GM12878 (cell line): ENCODE measurements around the gene AGBL4. TPM values are rescaled to one million over a fixed set of nuclear protein-coding genes. Genes with fewer than 3 reads are reported as not detected.

ENCODE experiments used
- ATAC-seq: fragments of 200-7000 bp; cut with Tn5 transposase; 3 replicates; pipeline ENCODE4 v1.9.1; 2020; ENCODE audit warnings: mild to moderate bottlenecking, moderate library complexity
- BruUV-seq: library from RNA; stranded (reverse); fragments of 400-500 nt; replicated peaks from 2 replicates; lab custom pipeline; 2021; lab: Mats Ljungman, UMichigan
- CTCF ChIA-PET: fragments of 300-600 bp; sonication (Branson Sonifier 250); formaldehyde crosslinking; extraction: SDS; loops from one replicate; lab custom pipeline; 2021; ENCODE audit warnings: inconsistent platforms; lab: Yijun Ruan, JAX
- POLR2A ChIA-PET: fragments of 350-600 bp; formaldehyde crosslinking; extraction: SDS; loops from one replicate; lab custom pipeline; 2021; ENCODE audit warnings: inconsistent platforms; lab: Charles Lee
- RAD21 ChIA-PET: fragments of 300-600 bp; sonication (Branson Sonifier 250); formaldehyde crosslinking; loops from one replicate; lab custom pipeline; 2023; ENCODE audit warnings: antibody characterized with exemption; ENCODE audit not compliant: unreplicated experiment; lab: Charles Lee
- SMC1A ChIA-PET: fragments of 300-600 bp; sonication (Branson Sonifier 250); formaldehyde crosslinking; loops from one replicate; lab custom pipeline; 2023; ENCODE audit not compliant: unreplicated experiment, uncharacterized antibody; lab: Charles Lee
- DNase-seq: peaks from one replicate; pipeline ENCODE4 v3.0.0-alpha.2; 2011; ENCODE audit warnings: low read depth, low spot score
- FAIRE-seq: peaks from 3 replicates; lab custom pipeline; 2011; peaks lifted over from hg19 to GRCh38; lab: Jason Lieb, UNC
- H2AFZ ChIP-seq: 2 replicates; pipeline ENCODE4 v1.6.0; 2011; ENCODE audit warnings: low read depth, low read length, control low read depth; ENCODE audit not compliant: control insufficient read depth
- H3K27ac ChIP-seq: 2 replicates; pipeline ENCODE4 v1.5.1; 2011; ENCODE audit warnings: control low read depth; ENCODE audit not compliant: control insufficient read depth, insufficient read depth
- H3K27me3 ChIP-seq, 2 experiments: replicated peaks in 1 of 2; 2 replicates each; pipeline versions ENCODE4 v1.6.0 to v1.6.1; 2011; ENCODE audit warnings: low read length in 1 of 2; ENCODE audit not compliant: control insufficient read depth in 2 of 2, insufficient read depth in 2 of 2
- H3K36me3 ChIP-seq, 2 experiments: 2 replicates each; pipeline ENCODE4 v1.5.1; 2011; ENCODE audit warnings: low read length in 1 of 2; ENCODE audit not compliant: control insufficient read depth in 2 of 2, insufficient read depth in 2 of 2
- H3K4me1 ChIP-seq: 2 replicates; pipeline ENCODE4 v1.6.1; 2011; ENCODE audit warnings: mild to moderate bottlenecking, low read length, moderate library complexity, mixed read lengths; ENCODE audit not compliant: control insufficient read depth, insufficient read depth
- H3K4me2 ChIP-seq: 2 replicates; pipeline ENCODE4 v1.6.0; 2011; ENCODE audit warnings: control low read depth; ENCODE audit not compliant: control insufficient read depth, insufficient read depth
- H3K4me3 ChIP-seq: fragments of 200-600 bp; sonication (generic); 2 replicates; pipeline ENCODE4 v1.5.1; 2016
- H3K79me2 ChIP-seq: 2 replicates; pipeline ENCODE4 v1.6.0; 2011; ENCODE audit warnings: low read length; ENCODE audit not compliant: control insufficient read depth, insufficient read depth
- H3K9ac ChIP-seq: 2 replicates; pipeline ENCODE4 v1.8.0; 2011; ENCODE audit warnings: low read length, control low read depth, mixed read lengths; ENCODE audit not compliant: control insufficient read depth, insufficient read depth
- H3K9me3 ChIP-seq: replicated peaks from 3 replicates; pipeline ENCODE4 v1.5.1; 2011; ENCODE audit warnings: mild to moderate bottlenecking, low read length; ENCODE audit not compliant: control insufficient read depth, insufficient read depth
- H4K20me1 ChIP-seq: 2 replicates; pipeline ENCODE4 v1.6.0; 2011; ENCODE audit not compliant: control insufficient read depth, insufficient read depth
- BRCA1 ChIP-seq: IDR thresholded peaks from 2 replicates; pipeline ENCODE4 v1.6.1; 2011; ENCODE audit warnings: low read depth, low read length, improper control_type of control experiment
- CREB1 ChIP-seq: IDR thresholded peaks from 2 replicates; pipeline ENCODE4 v1.6.1; 2012; ENCODE audit warnings: low read depth, mild to moderate bottlenecking, inconsistent platforms
- MTA3 ChIP-seq: IDR thresholded peaks from 2 replicates; pipeline ENCODE4 v1.6.1; 2012; ENCODE audit warnings: low read length, inconsistent platforms, borderline replicate concordance
- MXI1 ChIP-seq: fragments of 150-350 bp; IDR thresholded peaks from 2 replicates; pipeline ENCODE4 v1.6.1; 2011; ENCODE audit warnings: low read depth, mild to moderate bottlenecking, inconsistent platforms, low read length, improper control_type of control experiment
- PAX8 ChIP-seq: fragments of 450-650 bp; IDR thresholded peaks from 2 replicates; pipeline ENCODE4 v1.6.1; 2017; ENCODE audit warnings: mild to moderate bottlenecking, moderate library complexity
- SMAD1 ChIP-seq: fragments of 450-650 bp; IDR thresholded peaks from 2 replicates; pipeline ENCODE4 v1.6.1; 2018; ENCODE audit warnings: mild to moderate bottlenecking, low read depth; ENCODE audit not compliant: partially characterized antibody
- SMARCA5 ChIP-seq: fragments of 450-650 bp; IDR thresholded peaks from 2 replicates; pipeline ENCODE4 v1.6.1; 2017; ENCODE audit warnings: mild to moderate bottlenecking
- TARDBP ChIP-seq: IDR thresholded peaks from 2 replicates; pipeline ENCODE4 v1.6.1; 2016; ENCODE audit warnings: borderline replicate concordance
- WGBS: methylation state at CpG from one replicate; pipeline ENCODE4 v1.1.6; 2016; ENCODE audit warnings: low lambda C conversion rate; ENCODE audit not compliant: insufficient replicate concordance, insufficient coverage; ENCODE audit errors: missing lambda C conversion rate; 5-methylcytosine and 5-hydroxymethylcytosine counted together
- in situ Hi-C: fragments of 300-500 bp; cut with MboI; formaldehyde crosslinking; loops from 9 replicates; pipeline ENCODE4 v1.14.3; 2018; ENCODE audit warnings: mixed read lengths
- intact Hi-C: fragments of 100-400 bp; cut with micrococcal nuclease; formaldehyde crosslinking; loops from one replicate; pipeline ENCODE4 v1.14.2; 2022; ENCODE audit not compliant: unreplicated experiment
- polyA plus RNA-seq, 11 experiments: library from polyadenylated mRNA; depleted of rRNA in 4 of 11; unstranded in 6 of 11; stranded (reverse) in 5 of 11; fragments of >200 nt; fragmentation: Nextera tagmentation in 4 of 11; fragmentation: Illumina TruSeq in 1 of 11; extraction: Ambion mirVana in 4 of 11; extraction: Trizol in 1 of 11; gene quantifications; 1 replicate in 1 of 11; 2 replicates in 10 of 11; pipeline versions ENCODE4 v1.2.1 to v1.2.3, GENCODE V29; 2011 to 2016; ENCODE audit warnings: inconsistent platforms in 2 of 11, missing spikeins in 2 of 11, low read depth in 1 of 11
- total RNA-seq, 4 experiments: library from RNA; depleted of rRNA in 3 of 4; stranded (reverse); fragments of >200 nt in 3 of 4; fragmentation: Illumina TruSeq in 1 of 4; extraction: Trizol in 1 of 4; gene quantifications; 2 replicates each; pipeline versions ENCODE4 v1.2.1 to v1.2.3, GENCODE V29; 2013 to 2021
- TF ChIP-seq, protein P1 (sequence below): fragments of 450-650 bp; IDR thresholded peaks from 2 replicates; pipeline ENCODE4 v1.6.1; 2016; ENCODE audit warnings: mild to moderate bottlenecking
- TF ChIP-seq, protein P2 (sequence below): IDR thresholded peaks from 2 replicates; pipeline ENCODE4 v1.6.1; 2012; ENCODE audit warnings: low read depth, low read length, improper control_type of control experiment

The AGBL4 gene
- total and polyA plus RNA-seq, 10 of the 15 experiments (the other 5 are each of a cell fraction or from before 2014, with no cell fraction given): 0.31 TPM; not detected in 9

DNA sequence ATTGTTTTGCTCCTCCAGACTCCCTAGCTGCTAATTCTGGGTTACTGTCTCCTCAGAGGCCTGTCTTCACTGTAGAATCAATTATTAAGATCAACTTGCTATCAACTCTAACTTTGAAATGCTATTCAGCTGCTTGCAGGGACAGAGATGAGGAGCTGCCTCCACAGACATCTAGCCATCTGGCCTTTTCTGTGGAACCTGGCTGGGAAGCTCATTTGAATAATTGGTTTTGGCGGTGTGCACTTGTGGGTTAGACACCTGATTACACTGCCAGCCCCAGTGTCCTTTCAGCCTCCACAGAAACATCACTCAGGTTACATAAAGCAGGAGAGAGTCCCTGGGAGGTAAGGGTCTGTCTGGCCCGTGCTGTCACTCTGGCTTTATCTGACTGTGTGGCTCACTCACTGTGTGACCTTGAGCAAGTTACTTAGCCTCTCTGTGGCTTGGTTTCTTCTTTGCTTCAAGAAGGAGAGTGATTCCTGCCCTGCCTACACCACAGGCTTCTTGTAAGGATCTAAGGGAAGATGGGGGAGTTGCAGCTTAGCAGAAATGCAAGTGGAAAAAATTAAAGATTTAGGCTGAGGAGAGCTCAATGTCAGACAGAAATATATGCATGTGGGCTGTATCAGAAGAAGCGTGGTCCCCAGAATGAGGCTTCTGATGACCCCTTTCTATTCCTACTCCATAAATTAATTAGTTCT is 1378.7 kb downstream of the AGBL4 start:
- no peaks in the 10 kb centered on the region for H3K9me3 ChIP-seq
- H3K27me3 ChIP-seq: no peaks in the 10 kb centered on the region; a peak in 1 of 4 replicates
- no peaks in the 10 kb centered on the region for H4K20me1 ChIP-seq
- 20% methylated on average over 3 of the region's 3 CpGs for WGBS
- DNase-seq (no peak), FAIRE-seq (no peak), ATAC-seq (no peak)
- no peak for TF ChIP-seq BRCA1
- TF ChIP-seq PAX8: no peak
- no peak for TF ChIP-seq SMAD1
- no peak for TF ChIP-seq MTA3
- TF ChIP-seq, protein P1, sequence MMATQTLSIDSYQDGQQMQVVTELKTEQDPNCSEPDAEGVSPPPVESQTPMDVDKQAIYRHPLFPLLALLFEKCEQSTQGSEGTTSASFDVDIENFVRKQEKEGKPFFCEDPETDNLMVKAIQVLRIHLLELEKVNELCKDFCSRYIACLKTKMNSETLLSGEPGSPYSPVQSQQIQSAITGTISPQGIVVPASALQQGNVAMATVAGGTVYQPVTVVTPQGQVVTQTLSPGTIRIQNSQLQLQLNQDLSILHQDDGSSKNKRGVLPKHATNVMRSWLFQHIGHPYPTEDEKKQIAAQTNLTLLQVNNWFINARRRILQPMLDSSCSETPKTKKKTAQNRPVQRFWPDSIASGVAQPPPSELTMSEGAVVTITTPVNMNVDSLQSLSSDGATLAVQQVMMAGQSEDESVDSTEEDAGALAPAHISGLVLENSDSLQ: no peak
- no peak for TF ChIP-seq SMARCA5
- TF ChIP-seq TARDBP: no peak
- TF ChIP-seq, protein P2, sequence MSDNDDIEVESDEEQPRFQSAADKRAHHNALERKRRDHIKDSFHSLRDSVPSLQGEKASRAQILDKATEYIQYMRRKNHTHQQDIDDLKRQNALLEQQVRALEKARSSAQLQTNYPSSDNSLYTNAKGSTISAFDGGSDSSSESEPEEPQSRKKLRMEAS: no peak
- no peak for TF ChIP-seq CREB1
- no peak for TF ChIP-seq MXI1
- CTCF ChIA-PET: no interaction called here
- H3K36me3 ChIP-seq: no peaks in the 10 kb centered on the region
- in situ Hi-C loops: no loop called here
- POLR2A ChIA-PET: no interaction called here
- H2AFZ ChIP-seq: no peak overlapping the region
- no peak overlapping the region for H3K4me3 ChIP-seq
- no peak overlapping the region for H3K4me2 ChIP-seq
- SMC1A ChIA-PET: no interaction called here
- intact Hi-C loops: no loop called here
- no peaks in the 10 kb centered on the region for H3K79me2 ChIP-seq
- RAD21 ChIA-PET: no interaction called here
- no peak overlapping the region for H3K27ac ChIP-seq
- H3K4me1 ChIP-seq: no peaks in the 10 kb centered on the region
- no TSS peak for BruUV-seq
- no peak overlapping the region for H3K9ac ChIP-seq
